Measurements from ENCODE around the gene PSMD13. TPM values are rescaled to one million over a fixed set of nuclear protein-coding genes. Genes with fewer than 3 reads are reported as not detected.

Gene PSMD13
- total and polyA plus RNA-seq, 2 of the 13 experiments (the other 11 are each of a cell fraction or from before 2014, with no cell fraction given), result 83.0 to 117 TPM

- TF ChIP-seq MNT (IDR thresholded peaks at IDR 0.05) (peak; percentile 44), ZFP41 (CRISPR knock-in tag; IDR thresholded peaks at IDR 0.05; ENCODE audit: borderline replicate concordance) (no peak), ZSCAN21 (CRISPR knock-in tag; IDR thresholded peaks at IDR 0.05; ENCODE audit: borderline replicate concordance) (peak; percentile 90), KAT2B (IDR thresholded peaks at IDR 0.05; ENCODE audit: borderline replicate concordance, low read depth, low read length) (no peak), SP1 (IDR thresholded peaks at IDR 0.05) (no peak), SP1 (CRISPR knock-in tag; IDR thresholded peaks at IDR 0.05) (peak; percentile 94), TARDBP (CRISPR knock-in tag; IDR thresholded peaks at IDR 0.05) (peak; percentile 54; the same call in 1 of the 2 replicates), ZNF337 (CRISPR knock-in tag; IDR thresholded peaks at IDR 0.05; ENCODE audit: borderline replicate concordance, low read depth) (0 out of 2 replicates have a peak, but pooled peaks have one; percentile 73), ZNF331 (CRISPR knock-in tag; IDR thresholded peaks at IDR 0.05) (peak; percentile 22; the same call in 1 of the 2 replicates), KDM1A (CRISPR knock-in tag; IDR thresholded peaks at IDR 0.05) (no peak), ZNF766 (CRISPR knock-in tag; IDR thresholded peaks at IDR 0.05; ENCODE audit: borderline replicate concordance) (peak; percentile 33; the same call in 1 of the 2 replicates), ISL2 (CRISPR knock-in tag; IDR thresholded peaks at IDR 0.05) (peak; percentile 71), ZNF703 (CRISPR knock-in tag; IDR thresholded peaks at IDR 0.05; ENCODE audit: borderline replicate concordance) (no peak; the same call in 1 of the 2 replicates), SCMH1 (CRISPR knock-in tag; IDR thresholded peaks at IDR 0.05; ENCODE audit: borderline replicate concordance) (no peak), ZNF44 (CRISPR knock-in tag; IDR thresholded peaks at IDR 0.05) (no peak), SIN3A (IDR thresholded peaks at IDR 0.05; ENCODE audit: borderline replicate concordance, low read depth, low read length) (peak; percentile 81; the same call in 1 of the 2 replicates)
- TF ChIP-seq, protein P1, sequence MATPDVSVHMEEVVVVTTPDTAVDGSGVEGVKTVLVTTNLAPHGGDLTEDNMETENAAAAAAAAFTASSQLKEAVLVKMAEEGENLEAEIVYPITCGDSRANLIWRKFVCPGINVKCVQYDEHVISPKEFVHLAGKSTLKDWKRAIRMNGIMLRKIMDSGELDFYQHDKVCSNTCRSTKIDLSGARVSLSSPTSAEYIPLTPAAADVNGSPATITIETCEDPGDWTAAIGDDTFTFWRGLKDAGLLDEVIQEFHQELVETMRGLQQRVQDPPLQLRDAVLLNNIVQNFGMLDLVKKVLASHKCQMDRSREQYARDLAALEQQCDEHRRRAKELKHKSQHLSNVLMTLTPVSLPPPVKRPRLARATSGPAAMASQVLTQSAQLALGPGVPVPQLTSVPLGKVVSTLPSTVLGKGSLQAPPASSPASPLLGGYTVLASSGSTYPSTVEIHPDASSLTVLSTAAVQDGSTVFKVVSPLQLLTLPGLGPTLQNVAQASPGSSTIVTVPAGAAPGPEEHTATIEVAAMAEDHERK (CRISPR knock-in tag; IDR thresholded peaks at IDR 0.05; ENCODE audit: low read depth), result no peak
- TF ChIP-seq, protein P2, sequence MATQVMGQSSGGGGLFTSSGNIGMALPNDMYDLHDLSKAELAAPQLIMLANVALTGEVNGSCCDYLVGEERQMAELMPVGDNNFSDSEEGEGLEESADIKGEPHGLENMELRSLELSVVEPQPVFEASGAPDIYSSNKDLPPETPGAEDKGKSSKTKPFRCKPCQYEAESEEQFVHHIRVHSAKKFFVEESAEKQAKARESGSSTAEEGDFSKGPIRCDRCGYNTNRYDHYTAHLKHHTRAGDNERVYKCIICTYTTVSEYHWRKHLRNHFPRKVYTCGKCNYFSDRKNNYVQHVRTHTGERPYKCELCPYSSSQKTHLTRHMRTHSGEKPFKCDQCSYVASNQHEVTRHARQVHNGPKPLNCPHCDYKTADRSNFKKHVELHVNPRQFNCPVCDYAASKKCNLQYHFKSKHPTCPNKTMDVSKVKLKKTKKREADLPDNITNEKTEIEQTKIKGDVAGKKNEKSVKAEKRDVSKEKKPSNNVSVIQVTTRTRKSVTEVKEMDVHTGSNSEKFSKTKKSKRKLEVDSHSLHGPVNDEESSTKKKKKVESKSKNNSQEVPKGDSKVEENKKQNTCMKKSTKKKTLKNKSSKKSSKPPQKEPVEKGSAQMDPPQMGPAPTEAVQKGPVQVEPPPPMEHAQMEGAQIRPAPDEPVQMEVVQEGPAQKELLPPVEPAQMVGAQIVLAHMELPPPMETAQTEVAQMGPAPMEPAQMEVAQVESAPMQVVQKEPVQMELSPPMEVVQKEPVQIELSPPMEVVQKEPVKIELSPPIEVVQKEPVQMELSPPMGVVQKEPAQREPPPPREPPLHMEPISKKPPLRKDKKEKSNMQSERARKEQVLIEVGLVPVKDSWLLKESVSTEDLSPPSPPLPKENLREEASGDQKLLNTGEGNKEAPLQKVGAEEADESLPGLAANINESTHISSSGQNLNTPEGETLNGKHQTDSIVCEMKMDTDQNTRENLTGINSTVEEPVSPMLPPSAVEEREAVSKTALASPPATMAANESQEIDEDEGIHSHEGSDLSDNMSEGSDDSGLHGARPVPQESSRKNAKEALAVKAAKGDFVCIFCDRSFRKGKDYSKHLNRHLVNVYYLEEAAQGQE (IDR thresholded peaks at IDR 0.05; ENCODE audit: borderline replicate concordance in 1 of 2, low read depth in 1 of 2, low read length in 2 of 2), result peak in 1 of 2 experiments; percentile 40; a peak in 1 of 4 replicates
- TF ChIP-seq, protein P3, sequence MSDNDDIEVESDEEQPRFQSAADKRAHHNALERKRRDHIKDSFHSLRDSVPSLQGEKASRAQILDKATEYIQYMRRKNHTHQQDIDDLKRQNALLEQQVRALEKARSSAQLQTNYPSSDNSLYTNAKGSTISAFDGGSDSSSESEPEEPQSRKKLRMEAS (IDR thresholded peaks at IDR 0.05), result peak; percentile 92
- TF ChIP-seq, protein P4, sequence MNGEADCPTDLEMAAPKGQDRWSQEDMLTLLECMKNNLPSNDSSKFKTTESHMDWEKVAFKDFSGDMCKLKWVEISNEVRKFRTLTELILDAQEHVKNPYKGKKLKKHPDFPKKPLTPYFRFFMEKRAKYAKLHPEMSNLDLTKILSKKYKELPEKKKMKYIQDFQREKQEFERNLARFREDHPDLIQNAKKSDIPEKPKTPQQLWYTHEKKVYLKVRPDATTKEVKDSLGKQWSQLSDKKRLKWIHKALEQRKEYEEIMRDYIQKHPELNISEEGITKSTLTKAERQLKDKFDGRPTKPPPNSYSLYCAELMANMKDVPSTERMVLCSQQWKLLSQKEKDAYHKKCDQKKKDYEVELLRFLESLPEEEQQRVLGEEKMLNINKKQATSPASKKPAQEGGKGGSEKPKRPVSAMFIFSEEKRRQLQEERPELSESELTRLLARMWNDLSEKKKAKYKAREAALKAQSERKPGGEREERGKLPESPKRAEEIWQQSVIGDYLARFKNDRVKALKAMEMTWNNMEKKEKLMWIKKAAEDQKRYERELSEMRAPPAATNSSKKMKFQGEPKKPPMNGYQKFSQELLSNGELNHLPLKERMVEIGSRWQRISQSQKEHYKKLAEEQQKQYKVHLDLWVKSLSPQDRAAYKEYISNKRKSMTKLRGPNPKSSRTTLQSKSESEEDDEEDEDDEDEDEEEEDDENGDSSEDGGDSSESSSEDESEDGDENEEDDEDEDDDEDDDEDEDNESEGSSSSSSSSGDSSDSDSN (CRISPR knock-in tag; IDR thresholded peaks at IDR 0.05), result peak; percentile 76
Measured at GRCh38 chr11:207208-207862, 29.4 kb upstream of the PSMD13 start, which contains the start of the genes BET1L and RIC8A (continued).

All from HepG2 (cell line).